PFSK-1 (cell line): ENCODE measurements around the gene TEX47.

Experiments used
- POLR2AphosphoS5 ChIP-seq: IDR thresholded peaks from 2 replicates; pipeline ENCODE4 v1.6.1; 2012; ENCODE audit warnings: low read depth, mild to moderate bottlenecking, control low read depth, low read length, moderate library complexity
- REST ChIP-seq, 2 experiments: IDR thresholded peaks; 2 replicates each; pipeline versions ENCODE4 v1.6.1 to v1.8.0; 2011 to 2012; ENCODE audit warnings: low read depth in 2 of 2, low read length in 2 of 2, control low read depth in 1 of 2, inconsistent platforms in 1 of 2, mild to moderate bottlenecking in 1 of 2, moderate library complexity in 1 of 2; ENCODE audit not compliant: insufficient read depth in 1 of 2
- SIN3A ChIP-seq: IDR thresholded peaks from 2 replicates; pipeline ENCODE4 v1.6.1; 2012; ENCODE audit warnings: mild to moderate bottlenecking, low read length, moderate library complexity, borderline replicate concordance; ENCODE audit not compliant: insufficient read depth

DNA sequence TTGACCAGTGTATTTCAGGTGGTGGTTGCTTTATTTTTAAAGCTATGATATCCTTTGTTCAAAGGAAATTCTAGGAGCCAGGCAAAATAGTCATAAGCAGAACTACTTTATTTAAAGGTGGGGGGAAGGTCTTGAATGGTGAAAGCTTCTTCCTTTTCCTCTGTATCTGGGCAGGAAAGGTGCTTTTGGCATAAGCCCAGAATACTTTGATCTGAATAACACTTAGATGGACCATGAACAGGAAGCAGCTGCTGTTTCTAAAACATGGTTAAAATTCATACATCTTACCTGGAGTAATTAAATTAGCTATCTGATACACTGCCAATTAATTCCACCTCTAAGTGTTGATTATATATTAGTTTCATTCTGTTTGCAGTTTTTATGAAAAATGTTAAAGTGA is 22.8 kb downstream of the TEX47 start:
- no peak for TF ChIP-seq POLR2AphosphoS5
- no peak for TF ChIP-seq SIN3A
- no peak for TF ChIP-seq REST (IDR thresholded peaks at IDR 0.05; ENCODE audit: insufficient read depth in 1 of 2, low read depth in 2 of 2, low read length in 2 of 2)
